ENCODE measurements around the gene CEP41.
"Not testable (repeated sequence)": the region's sequence is repeated elsewhere in the genome, so short reads cannot be mapped to it uniquely, and the experiment has no call there.

The CEP41 gene

GRCh38 chr7:130387306-130387627 lies 53.5 kb downstream of the CEP41 start:
- no peak for DNase-seq

GRCh38 chr7:130386876-130387275 lies 53.9 kb downstream of the CEP41 start:
- DNase-seq = no peak

GRCh38 chr7:130385600-130386066 lies 55.2 kb downstream of the CEP41 start:
- DNase-seq = no peak

- DNase-seq = no peak
Observed at GRCh38 chr7:130384841-130385599, 55.8 kb downstream of the CEP41 start.

- no peak for DNase-seq
Observed at GRCh38 chr7:130384371-130384801, 56.4 kb downstream of the CEP41 start.

- DNase-seq = no peak
Observed at GRCh38 chr7:130383187-130383980, 57.4 kb downstream of the CEP41 start.

- no peak for DNase-seq
Observed at GRCh38 chr7:130381468-130382312, 59.1 kb downstream of the CEP41 start.

- DNase-seq = no peak
Observed at GRCh38 chr7:130380861-130381455, 59.9 kb downstream of the CEP41 start.

GRCh38 chr7:130379921-130380860 lies 60.6 kb downstream of the CEP41 start, which contains the start of gene CPA1:
Gene CPA1 (plus strand): TSS chr7:130380494. CDS start chr7:130380521, 27 bp downstream.
- DNase-seq = no peak

- DNase-seq = no peak
Observed at GRCh38 chr7:130379532-130379920, 61.3 kb downstream of the CEP41 start.

- DNase-seq = no peak
Observed at GRCh38 chr7:130379019-130379418, 61.8 kb downstream of the CEP41 start.

- no peak for DNase-seq
Observed at GRCh38 chr7:130377178-130377577, 63.6 kb downstream of the CEP41 start.

GRCh38 chr7:130376461-130376860 lies 64.4 kb downstream of the CEP41 start:
- not testable (repeated sequence) for DNase-seq

- no peak for DNase-seq
Observed at GRCh38 chr7:130374507-130374906, 66.3 kb downstream of the CEP41 start.

- DNase-seq = no peak
Observed at GRCh38 chr7:130372402-130373165, 68.2 kb downstream of the CEP41 start.

GRCh38 chr7:130371046-130371445 lies 69.8 kb downstream of the CEP41 start:
- no peak for DNase-seq

- no peak for DNase-seq
Observed at GRCh38 chr7:130369831-130370550, 70.8 kb downstream of the CEP41 start.

- DNase-seq = no peak
Observed at GRCh38 chr7:130369110-130369711, 71.6 kb downstream of the CEP41 start.

Measured in activated naive CD4-positive, alpha-beta T cell (primary cell).